ENCODE measurements around the gene KIF1C.

KIF1C gene

DNA sequence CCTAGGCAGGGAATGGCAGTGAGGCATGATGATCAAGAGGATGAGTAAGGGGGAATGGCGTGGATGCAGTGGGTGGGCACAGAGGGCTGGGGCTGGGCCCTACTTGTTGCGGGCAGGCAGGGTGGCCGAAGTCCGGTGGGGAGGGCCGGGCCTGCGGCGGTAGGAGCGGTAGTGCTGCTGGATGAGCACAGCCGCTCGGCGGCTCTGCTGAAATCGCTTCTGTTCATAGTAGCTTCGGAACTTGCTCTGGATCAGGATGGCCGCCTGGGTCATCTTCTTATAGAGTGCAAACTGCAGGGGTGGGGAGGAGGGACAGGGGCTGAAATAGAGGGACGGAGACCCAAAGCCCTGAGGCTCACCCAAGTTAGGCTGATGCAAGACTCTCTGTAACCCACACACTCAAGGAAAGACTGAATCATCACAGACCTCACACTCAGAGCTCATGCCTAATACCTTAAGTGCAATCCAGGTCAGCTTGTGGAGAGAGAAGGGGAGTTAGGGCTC lies 28.7 kb upstream of the KIF1C start:
- DNase-seq: no peak

DNA sequence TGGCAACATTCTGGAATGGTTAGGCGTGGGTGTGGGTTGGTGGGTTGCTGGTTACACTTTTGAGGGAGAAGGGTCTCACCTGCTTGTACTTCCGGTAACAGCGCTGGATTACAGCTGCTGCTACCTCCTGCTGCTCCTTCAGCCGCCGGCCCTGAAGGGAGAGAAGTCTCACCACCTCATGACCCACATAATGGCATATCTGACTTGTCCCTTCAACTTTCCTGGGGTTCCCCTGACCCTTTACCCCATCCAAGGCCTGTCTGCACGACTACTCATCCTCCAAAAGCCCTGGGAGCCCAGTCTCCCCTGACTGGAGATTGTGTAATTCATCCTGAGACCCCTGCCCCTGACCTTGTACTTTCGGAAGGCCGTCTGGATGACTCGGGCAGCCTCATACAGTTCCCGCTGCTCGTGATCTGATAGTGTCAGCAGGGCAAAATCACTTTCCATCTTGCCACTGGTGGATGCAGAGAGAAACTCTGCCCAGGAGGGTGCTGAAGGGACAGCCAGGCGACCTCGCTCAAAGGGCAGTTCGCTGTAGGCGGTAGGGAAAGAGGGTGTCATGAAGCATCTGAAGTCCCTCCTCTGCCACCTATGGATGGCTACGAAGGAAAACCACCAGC lies 28.1 kb upstream of the KIF1C start:
- no peak for DNase-seq

DNA sequence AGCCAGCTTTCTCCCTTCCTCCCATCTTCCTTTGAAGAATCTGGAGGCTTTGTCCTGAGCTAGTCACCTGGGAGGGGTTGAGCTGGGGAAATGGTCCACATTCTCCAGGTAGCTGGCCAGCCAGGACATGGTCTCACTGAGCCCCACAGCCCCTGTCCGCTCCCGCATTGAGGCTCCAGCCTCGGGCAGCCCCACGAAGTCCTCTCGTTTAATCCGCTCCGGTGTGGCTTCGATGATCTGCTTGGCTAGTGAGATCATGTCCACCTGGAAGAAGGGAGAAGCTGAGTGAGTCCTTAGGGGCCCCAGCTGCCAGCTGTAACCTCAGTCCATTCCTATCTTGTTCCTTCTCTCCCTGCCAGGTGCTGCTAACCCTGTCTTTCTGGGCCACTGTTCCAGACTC lies 27.5 kb upstream of the KIF1C start:
- no peak for DNase-seq

DNA sequence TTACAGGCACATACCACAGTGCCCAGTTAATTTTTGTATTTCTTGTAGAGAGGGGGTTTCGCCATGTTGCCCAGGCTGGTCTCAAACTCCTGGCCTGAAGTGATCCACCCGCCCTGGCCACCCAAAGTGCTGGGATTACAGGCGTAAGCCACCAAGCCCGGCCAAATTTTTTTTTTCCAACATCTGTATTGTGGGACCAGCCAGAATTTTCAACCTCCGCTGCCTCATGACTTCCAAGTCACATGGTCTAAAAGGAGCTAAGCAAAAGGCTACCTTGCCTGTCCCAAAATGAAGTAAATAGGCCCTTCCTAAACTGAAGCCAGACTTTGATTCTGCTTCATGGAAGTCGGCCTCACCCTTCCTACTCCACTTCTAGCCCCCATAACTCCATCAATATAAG lies 25.9 kb upstream of the KIF1C start:
- DNase-seq: no peak

DNA sequence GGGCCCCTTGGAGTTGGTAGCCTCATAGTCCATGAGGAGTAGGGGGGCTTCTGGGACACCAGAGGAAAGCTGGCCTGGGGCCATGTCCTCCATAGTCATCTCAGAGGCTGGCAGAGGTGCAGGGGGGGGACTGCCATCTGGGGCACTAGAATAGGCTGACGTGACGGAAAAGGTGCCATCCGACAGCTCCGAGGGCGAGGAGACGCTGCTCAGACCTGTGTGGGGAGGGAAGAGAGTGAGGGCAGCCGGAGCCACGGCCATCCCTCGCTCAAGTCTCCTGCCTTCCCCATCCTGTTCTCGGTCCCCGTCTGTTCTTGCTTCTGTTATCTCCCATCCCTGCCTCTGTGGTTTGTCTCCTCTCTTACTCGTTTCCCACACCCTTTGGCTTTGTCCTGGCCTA lies 25.4 kb upstream of the KIF1C start:
- no peak for DNase-seq

DNA sequence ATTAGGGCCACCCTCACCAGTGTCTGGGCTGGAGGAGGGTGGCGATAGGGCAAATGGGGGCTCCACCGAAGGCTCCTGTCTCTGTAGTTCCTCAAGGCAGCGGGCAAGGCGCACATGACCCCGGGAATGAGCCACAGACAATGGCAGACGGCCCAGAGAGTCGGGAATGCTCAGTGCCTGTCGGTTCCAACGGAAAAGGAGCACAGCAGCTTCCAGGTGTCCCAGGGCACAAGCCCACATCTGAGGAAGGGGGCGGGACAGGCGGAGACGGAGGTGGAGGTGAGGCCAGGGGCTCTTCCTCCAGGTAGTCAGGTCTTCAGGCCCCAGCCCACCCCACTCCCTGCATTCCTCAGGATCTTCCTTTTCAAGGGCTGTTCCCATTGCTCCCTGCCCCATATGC lies 25.0 kb upstream of the KIF1C start:
- DNase-seq: no peak

DNA sequence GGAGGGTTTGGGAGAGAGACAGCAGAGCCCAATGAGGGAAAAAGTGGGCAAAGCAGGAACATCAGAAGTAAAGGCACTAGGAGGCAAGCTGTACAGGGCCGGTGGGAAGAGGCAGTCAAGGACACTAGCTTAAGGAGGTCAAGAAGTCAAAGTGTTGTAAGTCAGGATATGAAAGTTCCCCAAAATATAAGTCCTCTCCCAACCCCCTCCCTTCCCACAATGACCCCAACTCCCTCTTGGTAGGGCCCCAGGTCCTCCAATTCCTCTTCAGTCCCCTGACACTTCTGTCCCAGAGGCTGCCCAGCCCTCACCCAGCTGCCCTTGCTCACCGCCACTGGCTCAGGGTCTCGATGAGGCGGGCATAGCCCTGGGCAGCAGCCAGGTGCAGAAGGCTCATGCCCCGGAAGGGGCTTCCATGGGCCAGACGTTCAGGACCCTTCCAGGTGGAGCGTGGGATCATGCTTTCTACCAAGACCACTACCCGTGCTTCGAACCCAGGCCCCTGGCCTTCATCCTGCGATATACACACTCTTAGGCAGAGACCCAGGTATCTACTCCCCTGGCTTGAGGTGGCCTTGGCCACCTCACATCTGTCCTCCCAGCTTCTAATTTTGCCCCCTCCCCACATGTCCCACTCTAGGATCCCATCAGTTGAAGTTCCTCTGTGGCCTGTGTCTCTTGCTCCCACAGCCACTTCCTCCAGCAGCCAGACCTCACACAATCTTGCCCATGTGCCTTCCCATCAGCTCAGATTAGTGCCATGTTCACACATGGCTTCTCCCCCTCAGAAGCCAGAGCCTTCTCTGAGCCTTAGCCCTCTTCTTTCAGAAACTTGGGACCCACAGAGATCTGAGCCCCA lies 24.3 kb upstream of the KIF1C start:
- DNase-seq: no peak

DNA sequence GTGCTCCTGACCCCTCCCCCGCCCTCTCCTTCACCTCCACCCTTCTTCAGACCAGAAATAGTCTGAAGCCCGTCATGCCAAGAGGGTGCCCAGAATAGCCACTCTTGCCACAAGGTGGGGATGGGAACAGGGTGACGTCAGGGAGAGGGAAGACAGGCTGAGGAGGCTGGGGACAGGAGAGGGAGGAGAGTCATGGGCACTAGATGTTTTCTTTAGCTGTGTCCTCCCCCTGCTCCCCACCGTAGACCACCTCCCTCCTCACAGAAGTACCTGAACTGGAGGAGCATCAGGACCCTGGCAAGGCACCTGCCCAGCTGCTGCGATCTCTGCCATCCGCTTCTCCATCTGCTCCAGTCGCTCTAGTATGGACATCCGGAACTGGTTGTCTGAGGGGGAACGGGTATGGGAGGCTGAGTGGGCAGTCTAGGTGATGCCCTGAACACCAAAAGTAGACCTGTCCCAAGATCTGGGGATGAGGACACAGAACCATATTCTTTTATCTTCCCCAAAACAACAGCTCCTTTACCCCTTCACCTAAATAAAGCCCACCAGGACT lies 23.6 kb upstream of the KIF1C start:
- no peak for DNase-seq

DNA sequence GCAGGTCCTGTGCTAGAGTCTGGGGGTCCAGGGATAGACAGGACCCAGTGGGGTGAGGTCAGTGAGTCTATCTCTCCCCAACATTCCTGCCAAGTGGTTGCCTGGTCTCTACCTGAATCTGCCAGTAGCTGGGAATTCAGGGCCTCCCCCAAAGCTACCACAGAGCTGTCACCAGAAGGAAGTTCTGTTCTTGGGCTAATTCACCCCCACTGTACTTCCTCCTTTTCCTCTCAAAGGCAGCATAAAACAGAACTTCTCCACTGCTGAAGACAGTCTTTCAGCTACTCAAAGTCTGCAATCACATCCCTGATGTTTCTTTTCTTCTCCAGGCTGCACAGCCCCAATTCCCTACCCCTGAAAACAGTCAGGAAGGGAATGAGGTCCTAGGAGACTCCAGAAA lies 19.0 kb upstream of the KIF1C start:
- DNase-seq: no peak

DNA sequence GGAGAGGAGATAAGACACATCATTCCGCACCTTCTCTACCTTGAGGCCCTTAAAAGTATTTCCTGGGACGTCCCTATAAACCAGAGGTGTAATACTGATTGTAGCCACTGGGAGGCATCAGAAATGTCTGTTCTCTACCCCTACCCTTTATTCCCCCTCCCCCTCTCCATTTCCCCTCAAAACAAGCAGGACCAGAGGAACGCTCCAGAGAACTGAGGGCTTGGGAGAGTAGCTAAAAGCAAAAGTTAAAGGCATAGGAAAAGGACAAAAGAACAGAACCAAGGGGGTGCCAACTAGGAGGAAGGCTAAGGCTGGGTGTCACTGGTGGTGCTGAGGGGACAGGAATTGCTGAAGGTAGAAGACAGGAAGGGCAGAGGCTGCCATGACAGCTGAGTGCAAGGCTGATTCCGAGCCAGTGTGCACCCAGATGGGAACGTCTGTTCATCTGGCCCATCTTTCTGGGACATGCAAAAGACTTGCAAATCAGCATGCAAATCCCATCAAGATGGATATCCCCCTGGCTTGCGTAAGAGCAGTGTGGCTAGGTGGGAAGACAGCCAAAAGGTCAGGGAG lies 17.0 kb upstream of the KIF1C start:
- peak; percentile 7 to 13 for DNase-seq

DNA sequence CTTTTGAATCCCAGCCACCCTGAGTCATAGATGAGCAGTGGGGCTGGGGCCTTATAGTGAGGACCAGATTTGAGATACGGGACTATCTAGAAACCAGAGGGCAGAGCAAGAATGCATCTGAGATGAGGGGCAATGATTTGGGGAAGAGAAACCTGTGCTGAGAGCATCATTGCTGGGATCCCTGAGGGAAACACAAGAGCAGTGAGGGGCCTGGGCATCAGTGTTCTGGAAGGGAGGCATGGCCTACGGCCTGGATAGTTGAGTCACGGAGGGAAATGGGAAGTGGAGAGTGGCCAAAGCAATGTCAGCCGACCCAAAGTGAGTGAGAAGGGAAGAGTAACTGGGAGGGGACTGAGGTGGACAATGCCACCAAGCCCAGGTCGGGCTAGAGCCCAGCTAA lies 15.4 kb upstream of the KIF1C start:
- no peak for DNase-seq

DNA sequence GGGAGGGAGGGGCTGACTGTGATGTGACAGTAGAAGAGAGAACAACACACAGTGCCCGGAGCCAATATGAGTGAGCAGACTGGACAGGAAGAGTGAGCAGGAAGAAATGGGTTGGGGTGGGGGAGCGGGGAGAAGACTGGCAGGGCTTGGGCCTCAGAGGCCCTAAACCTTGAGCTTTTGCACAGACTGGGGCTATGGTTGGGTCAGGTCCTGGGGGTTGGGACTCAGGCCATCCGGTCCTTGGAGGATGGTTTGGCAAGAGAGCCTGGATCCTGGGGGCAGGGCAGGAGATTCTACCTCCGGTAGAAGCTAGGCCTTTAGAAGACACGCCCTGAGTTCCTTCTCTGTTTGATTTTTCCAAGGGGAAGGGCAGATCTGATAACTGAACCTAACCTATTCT lies 11.3 kb upstream of the KIF1C start:
- DNase-seq: no peak

DNA sequence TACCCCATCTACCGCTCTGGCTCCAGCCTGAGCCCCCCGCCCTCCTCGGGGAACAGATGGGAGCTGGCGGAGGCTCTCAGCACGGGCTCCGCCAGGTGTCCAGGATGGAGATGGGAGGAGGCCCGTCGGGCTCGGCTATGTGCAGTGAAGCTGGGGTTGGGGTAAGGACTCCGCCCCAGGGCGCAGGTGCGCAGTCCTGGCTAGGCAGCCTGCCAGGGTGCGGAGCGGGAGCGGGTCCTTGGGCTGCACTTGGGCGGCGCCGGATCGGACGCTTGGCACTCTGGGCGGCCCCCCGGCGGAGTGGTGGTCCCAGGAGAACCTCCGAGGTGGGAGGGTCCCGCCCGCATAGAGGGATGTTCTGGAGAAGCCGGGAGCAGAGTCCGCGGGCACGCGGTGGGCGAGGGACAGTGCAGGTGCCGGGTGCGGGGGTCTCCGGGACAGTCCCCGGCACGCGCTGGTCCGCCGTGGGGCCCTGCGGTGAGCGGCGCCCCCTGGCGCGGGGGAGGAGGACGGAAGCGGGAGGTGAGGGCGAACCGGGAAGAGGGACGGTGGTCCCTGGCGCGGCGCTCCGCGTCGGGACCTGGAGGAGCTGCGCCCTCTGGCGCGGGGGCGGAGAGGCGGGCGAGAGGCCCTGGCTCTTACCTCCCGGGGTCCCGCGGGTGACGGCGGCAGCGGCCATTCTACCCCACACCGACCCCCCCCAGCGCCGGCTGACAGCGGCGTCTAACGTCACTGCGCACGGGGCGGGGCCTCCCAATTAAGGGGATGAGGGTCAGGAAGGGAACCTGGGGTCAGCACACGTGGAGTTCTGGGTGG lies 10.6 kb upstream of the KIF1C start, which contains the start of gene CAMTA2:
Gene CAMTA2, minus strand, starts transcription at position 725 of the 816 bp plus-strand sequence. CDS start 1,453 bp downstream, outside the sequence.
- DNase-seq: peak; percentile 68 to 79

DNA sequence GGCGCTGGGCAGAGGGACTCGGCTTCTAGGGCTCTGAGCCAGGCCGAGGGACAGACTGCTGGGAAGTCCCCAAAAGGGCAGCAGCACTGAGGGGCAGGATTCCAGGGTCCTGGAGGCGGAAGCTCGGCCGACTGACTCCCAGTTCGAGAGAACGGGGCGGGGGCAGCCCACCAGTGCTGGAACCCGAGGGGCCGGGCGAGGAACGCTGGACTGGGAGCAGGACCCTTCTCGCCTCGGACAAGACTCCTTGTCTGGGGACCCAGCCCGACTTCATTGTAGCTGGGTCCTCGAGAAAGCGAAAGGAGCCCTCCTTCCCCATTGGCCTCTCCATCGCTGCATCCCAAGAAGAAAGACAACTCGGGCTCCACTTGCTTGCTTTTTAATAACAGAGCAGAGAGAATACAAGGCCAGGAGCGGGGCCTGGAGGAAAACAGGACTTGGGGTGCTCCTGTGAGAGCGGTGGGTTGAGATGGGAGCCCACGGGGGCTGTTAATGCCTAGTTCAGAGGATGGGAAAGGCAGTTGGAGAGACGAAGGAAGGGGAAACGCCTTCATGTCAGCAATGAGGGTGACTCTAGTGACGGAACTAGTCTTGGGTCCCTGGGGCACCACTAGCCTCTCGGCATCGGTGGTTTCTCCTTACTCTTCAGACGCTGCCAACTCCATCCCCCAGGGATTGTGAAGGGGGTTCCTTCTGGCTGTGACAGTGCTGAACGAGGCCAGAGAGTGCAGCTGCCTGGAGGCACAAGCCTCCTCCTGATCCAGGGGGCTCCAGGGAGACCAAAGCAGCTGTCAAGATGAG lies 9.8 kb upstream of the KIF1C start:
- DNase-seq: no peak

DNA sequence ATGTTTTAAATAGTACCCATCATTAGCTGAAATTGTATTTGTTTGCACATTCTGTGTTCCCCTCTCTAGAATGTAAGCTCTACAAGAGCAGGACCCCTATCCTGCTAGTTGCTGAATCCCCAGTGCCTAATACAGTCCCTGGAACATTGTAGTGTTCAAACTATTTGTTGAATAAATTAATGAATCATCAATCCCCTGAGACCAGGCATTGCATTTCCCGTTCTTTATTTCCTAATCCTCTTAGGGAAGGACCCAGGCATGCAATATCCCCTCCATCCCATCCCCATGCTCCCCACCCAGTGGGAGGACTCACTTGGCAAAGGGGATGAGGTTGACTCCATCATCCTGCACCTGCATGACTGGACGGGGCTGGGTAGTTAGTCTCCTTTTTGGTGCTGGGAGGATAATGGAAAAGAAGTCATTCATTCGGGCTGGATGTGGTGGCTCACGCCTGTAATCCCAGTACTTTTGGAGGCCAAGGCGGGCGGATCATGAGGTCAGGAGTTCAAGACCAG lies 3.6 kb upstream of the KIF1C start:
- DNase-seq: no peak

DNA sequence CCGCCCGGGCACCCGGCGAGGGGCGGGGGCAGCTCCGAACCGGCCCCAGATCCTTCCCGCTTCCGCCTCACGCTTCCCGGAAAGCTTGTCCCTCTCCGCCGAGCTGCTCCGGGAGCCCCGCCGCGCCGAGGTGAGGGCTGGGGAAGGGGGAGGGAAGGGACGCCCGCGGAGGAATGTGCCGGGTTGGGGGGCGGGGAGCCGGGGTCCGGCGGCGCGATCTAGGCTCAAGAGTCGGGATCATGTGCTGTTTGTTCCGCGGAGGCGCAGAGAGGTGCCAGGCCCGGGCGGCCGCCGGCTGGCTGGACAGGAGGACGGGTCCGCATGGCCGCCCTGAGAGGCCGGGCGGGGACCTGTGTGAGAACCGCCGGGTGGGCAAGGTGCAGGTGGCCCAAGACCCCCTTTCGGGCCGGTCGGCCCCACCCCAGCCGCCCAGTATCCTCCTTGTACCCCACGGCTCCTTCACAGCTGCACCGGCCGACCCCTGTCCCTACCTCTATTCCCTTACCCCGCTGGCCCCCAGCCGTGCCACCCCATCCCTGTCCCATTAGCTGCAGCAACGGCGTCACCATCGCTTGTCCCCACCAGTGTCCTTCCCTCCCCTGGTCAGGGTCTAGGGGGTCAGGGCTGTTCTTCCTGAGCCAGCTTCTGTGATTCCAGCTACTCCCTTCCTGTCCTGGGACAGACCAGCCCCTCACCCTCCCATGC lies 429 bp downstream of the KIF1C start:
- peak in 1 of 2 experiments; percentile 22 for DNase-seq

DNA sequence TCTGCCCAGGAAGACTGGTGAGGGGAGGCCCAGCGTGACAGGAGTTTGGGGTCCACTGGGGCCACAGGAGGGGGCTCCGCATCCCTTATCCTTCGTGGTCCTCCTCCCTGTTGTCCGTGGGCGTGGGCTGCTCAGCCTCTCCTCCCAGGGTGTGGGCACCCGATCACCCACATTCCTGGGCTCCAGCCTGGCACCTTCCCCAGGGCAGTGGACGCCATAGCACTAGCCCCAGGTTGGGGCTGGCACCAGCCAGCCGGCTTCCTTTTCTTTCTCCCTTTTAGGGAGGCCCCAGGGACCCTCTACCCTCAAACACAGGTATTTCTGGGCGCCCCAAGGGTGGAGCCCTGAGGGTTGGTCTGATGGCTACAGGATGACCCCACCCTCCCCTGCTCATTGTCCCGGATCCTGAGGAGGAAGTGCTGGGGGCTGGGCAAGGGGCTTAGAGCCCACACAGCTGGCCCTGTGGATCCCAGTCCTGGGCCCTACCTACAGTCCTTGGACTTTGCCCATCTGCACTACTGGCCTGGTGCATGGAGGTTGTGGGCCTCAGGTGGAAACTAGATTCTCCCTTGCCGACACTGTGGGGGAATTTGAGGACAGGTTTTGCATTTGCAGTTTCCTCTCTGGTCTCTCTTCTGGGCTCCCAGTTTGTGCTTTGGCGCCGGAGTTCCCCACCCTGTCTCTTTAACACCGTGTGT lies 1.1 kb downstream of the KIF1C start:
- no peak for DNase-seq

DNA sequence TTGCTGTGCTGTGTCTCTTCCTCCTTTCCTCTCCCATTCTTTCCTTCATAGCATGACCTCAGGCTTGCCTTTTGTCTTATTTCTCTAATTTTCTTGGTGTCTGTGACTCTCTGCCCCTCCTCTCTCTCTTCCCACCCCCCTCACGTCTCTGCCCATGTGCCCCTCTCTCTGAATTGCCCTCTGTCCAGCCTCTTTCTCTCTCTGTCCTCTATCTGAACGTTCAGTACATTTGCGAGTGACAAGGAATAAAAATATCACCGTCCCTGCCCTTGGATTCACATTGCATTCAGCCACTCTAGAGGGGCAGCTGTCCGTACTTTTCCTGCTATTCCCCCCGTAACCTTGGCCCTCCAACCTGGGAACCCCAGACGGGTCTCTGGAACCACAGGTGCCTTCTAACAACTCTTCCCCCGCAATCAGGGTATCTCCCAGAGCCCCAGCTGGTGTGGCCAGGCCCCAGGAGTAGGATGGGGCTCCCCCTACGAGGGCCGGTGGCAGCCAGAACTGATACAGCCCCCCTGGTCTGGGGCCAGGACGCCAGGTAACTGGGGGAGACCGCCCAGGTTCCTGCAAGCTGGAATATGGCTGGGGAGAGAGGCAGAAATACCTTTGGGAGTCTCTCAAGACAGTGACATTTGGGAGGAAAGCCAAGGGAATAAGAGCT lies 1.8 kb downstream of the KIF1C start:
- DNase-seq: no peak

DNA sequence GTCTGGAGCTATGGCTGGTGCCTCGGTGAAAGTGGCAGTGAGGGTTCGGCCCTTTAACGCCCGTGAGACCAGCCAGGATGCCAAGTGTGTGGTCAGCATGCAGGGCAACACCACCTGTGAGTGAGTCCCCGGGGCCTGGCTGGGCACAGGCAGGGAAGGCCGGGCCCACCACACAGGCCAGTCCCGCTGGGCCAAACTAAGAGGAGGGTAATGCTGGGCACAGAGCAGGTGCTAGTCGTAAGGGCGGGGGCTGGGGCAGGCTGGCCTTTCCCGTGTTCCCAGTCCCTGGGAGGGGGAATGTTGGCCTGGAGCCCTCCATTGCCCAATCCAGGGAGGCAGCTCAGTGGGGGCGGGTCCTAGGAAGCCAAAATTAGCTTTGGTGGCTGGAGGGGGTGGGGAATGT lies 2.5 kb downstream of the KIF1C start:
- DNase-seq: no peak
